Naive thymus-derived CD4-positive, alpha-beta T cell (primary cell): ENCODE results near the gene EXD3. TPM values are rescaled to one million over a fixed set of nuclear protein-coding genes. Genes with fewer than 3 reads are reported as not detected.
A peak's percentile ranks its signal among the peaks of the same experiment; 100 is the strongest.

ENCODE experiments used
- ATAC-seq: fragments of 150-1000 bp; cut with Tn5 transposase; 2 replicates; pipeline ENCODE4 v1.10.0; 2021; ENCODE audit warnings: mild to moderate bottlenecking, moderate library complexity
- CTCF ChIA-PET: fragments of 350-600 bp; sonication (Branson Sonifier 250); formaldehyde crosslinking; loops from one replicate; lab custom pipeline; 2021; ENCODE audit warnings: antibody characterized with exemption; lab: Charles Lee
- POLR2A ChIA-PET: fragments of 350-600 bp; sonication (Branson Sonifier 250); formaldehyde crosslinking; loops from one replicate; lab custom pipeline; 2021; ENCODE audit warnings: antibody characterized with exemption, inconsistent platforms; lab: Charles Lee
- DNase-seq, 9 donors: peaks; one replicate each; pipeline versions ENCODE4 v3.0.0 to v3.0.0-alpha.2; 2020 to 2022; ENCODE audit warnings: mixed read lengths in 1 of 9
- H3K27ac ChIP-seq: one replicate; pipeline ENCODE4 v1.7.0; 2013; ENCODE audit warnings: mild to moderate bottlenecking, low read depth, low read length, moderate library complexity
- H3K27me3 ChIP-seq, 2 donors: one replicate each; pipeline ENCODE4 v1.7.0; 2013; ENCODE audit warnings: low read length in 2 of 2, mild to moderate bottlenecking in 2 of 2, moderate library complexity in 2 of 2; ENCODE audit not compliant: control insufficient read depth in 2 of 2, insufficient read depth in 2 of 2
- H3K36me3 ChIP-seq, 3 experiments: 1 replicate in 2 of 3; 2 replicates in 1 of 3; pipeline ENCODE4 v1.7.0; 2013; ENCODE audit warnings: low read length in 3 of 3, mild to moderate bottlenecking in 3 of 3, moderate library complexity in 1 of 3; ENCODE audit not compliant: insufficient read depth in 3 of 3, control insufficient read depth in 2 of 3
- H3K4me1 ChIP-seq, 2 donors: one replicate each; pipeline ENCODE4 v1.7.0; 2013; ENCODE audit warnings: low read length in 2 of 2, mild to moderate bottlenecking in 2 of 2, moderate library complexity in 1 of 2; ENCODE audit not compliant: control insufficient read depth in 2 of 2, insufficient read depth in 2 of 2
- H3K4me3 ChIP-seq: 2 replicates; pipeline ENCODE4 v1.7.0; 2013; ENCODE audit warnings: mild to moderate bottlenecking, low read length
- H3K9me3 ChIP-seq, 3 experiments: 1 replicate in 2 of 3; 2 replicates in 1 of 3; pipeline ENCODE4 v1.7.0; 2013; ENCODE audit warnings: low read length in 3 of 3; ENCODE audit not compliant: control insufficient read depth in 2 of 3
- H3K27ac Mint-ChIP-seq, 9 donors: one replicate each; pipeline ENCODE4 v1.8.0; 2020 to 2022; ENCODE audit warnings: mixed read lengths in 9 of 9, mild to moderate bottlenecking in 8 of 9, moderate library complexity in 5 of 9, inconsistent platforms in 2 of 9
- H3K27me3 Mint-ChIP-seq, 5 donors: one replicate each; pipeline ENCODE4 v1.8.0; 2021 to 2022; ENCODE audit warnings: mixed read lengths in 5 of 5, mild to moderate bottlenecking in 1 of 5
- H3K36me3 Mint-ChIP-seq, 5 donors: one replicate each; pipeline ENCODE4 v1.8.0; 2020 to 2022; ENCODE audit warnings: mixed read lengths in 5 of 5, mild to moderate bottlenecking in 3 of 5, inconsistent platforms in 1 of 5
- H3K4me1 Mint-ChIP-seq, 7 donors: one replicate each; pipeline ENCODE4 v1.8.0; 2020 to 2022; ENCODE audit warnings: mixed read lengths in 7 of 7, mild to moderate bottlenecking in 3 of 7, inconsistent platforms in 1 of 7
- H3K4me3 Mint-ChIP-seq, 10 donors: one replicate each; pipeline ENCODE4 v1.8.0; 2020 to 2022; ENCODE audit warnings: mild to moderate bottlenecking in 10 of 10, mixed read lengths in 10 of 10, moderate library complexity in 6 of 10, inconsistent platforms in 2 of 10
- H3K9me3 Mint-ChIP-seq, 11 donors: one replicate each; pipeline ENCODE4 v1.8.0; 2020 to 2022; ENCODE audit warnings: mixed read lengths in 11 of 11, mild to moderate bottlenecking in 4 of 11, inconsistent platforms in 1 of 11, moderate library complexity in 1 of 11
- intact Hi-C, 2 donors: fragments of 100-400 bp; cut with micrococcal nuclease; formaldehyde crosslinking; loops; one replicate each; pipeline ENCODE4 v1.15.1; 2023
- polyA plus RNA-seq, 2 donors: library from polyadenylated mRNA; unstranded; fragments of 300-500 nt; fragmentation: Illumina TruSeq; gene quantifications; one replicate each; pipeline ENCODE4 v1.2.3, GENCODE V29; 2021
- total RNA-seq, 6 experiments: library from RNA in 5 of 6; stranded (reverse) in 5 of 6; gene quantifications; 1 replicate in 5 of 6; 2 replicates in 1 of 6; pipeline ENCODE4 v1.2.3 and lab custom pipeline; 2021 to 2026

The EXD3 gene
- total and polyA plus RNA-seq, 7 experiments from 2014 or later = 3.5 to 27.2 (median 23.4) TPM

- H3K4me3 ChIP-seq = no peak overlapping the region
- H3K27me3 Mint-ChIP-seq = peaks cover 0 to 3% (median 0%) of the 10 kb centered on the region in 5 donors
- no peaks in the 10 kb centered on the region for H3K36me3 ChIP-seq
- intact Hi-C loops = no loop called here
- H3K27ac ChIP-seq = no peak overlapping the region
- no peaks in the 10 kb centered on the region for H3K4me1 ChIP-seq
- H3K36me3 Mint-ChIP-seq = no peaks in the 10 kb centered on the region
- ChIA-PET POLR2A (no interaction called here), CTCF (no interaction called here)
- H3K4me3 Mint-ChIP-seq = peak overlapping the region in 1 of 10 donors; percentile 6
- H3K27ac Mint-ChIP-seq = no peak overlapping the region
- H3K4me1 Mint-ChIP-seq = peaks cover 0 to 2% (median 0%) of the 10 kb centered on the region in 7 donors
- no peaks in the 10 kb centered on the region for H3K27me3 ChIP-seq
- H3K9me3 Mint-ChIP-seq = no peaks in the 10 kb centered on the region
- no peaks in the 10 kb centered on the region for H3K9me3 ChIP-seq
- ATAC-seq (no peak), DNase-seq (no peak)
Measured at GRCh38 chr9:137313326-137313936, 109.5 kb downstream of the EXD3 start.

- H3K27me3 ChIP-seq = no peaks in the 10 kb centered on the region
- Mint-ChIP-seq H3K4me3 (no peak overlapping the region), H3K27ac (no peak overlapping the region), H3K9me3 (no peaks in the 10 kb centered on the region), H3K36me3 (no peaks in the 10 kb centered on the region), H3K27me3 (peaks cover 0 to 3% (median 0%) of the 10 kb centered on the region in 5 donors), H3K4me1 (peaks cover 0 to 2% (median 0%) of the 10 kb centered on the region in 7 donors)
- H3K4me1 ChIP-seq = no peaks in the 10 kb centered on the region
- ATAC-seq = no peak
- intact Hi-C loops = no loop called here
- no peaks in the 10 kb centered on the region for H3K36me3 ChIP-seq
- no peaks in the 10 kb centered on the region for H3K9me3 ChIP-seq
- POLR2A ChIA-PET = no interaction called here
- CTCF ChIA-PET = interaction anchor here (1.0 kb wide), 1 partner anchor 10 kb away, joined by 3 read pairs; the partner anchor contains the start of gene NRARP
- DNase-seq = no peak
- H3K27ac ChIP-seq = no peak overlapping the region
- H3K4me3 ChIP-seq = no peak overlapping the region
Measured at GRCh38 chr9:137312852-137313325, 110.1 kb downstream of the EXD3 start.

- DNase-seq = no peak
- H3K4me3 ChIP-seq = no peak overlapping the region
- Mint-ChIP-seq H3K36me3 (no peaks in the 10 kb centered on the region), H3K27ac (no peak overlapping the region), H3K9me3 (no peaks in the 10 kb centered on the region), H3K27me3 (peaks cover 0 to 3% (median 0%) of the 10 kb centered on the region in 5 donors), H3K4me1 (peaks cover 0 to 2% (median 0%) of the 10 kb centered on the region in 7 donors), H3K4me3 (no peak overlapping the region)
- no peaks in the 10 kb centered on the region for H3K27me3 ChIP-seq
- ATAC-seq = no peak
- intact Hi-C loops = no loop called here
- no peaks in the 10 kb centered on the region for H3K9me3 ChIP-seq
- no peaks in the 10 kb centered on the region for H3K36me3 ChIP-seq
- ChIA-PET POLR2A (no interaction called here), CTCF (interaction anchor here (1.0 kb wide), 1 partner anchor 10 kb away, joined by 3 read pairs; the partner anchor contains the start of gene NRARP)
- H3K4me1 ChIP-seq = no peaks in the 10 kb centered on the region
- H3K27ac ChIP-seq = no peak overlapping the region
Measured at GRCh38 chr9:137311986-137312851, 110.7 kb downstream of the EXD3 start.

- Histone ChIP-seq H3K27me3 (no peaks in the 10 kb centered on the region), H3K27ac (no peak overlapping the region), H3K9me3 (no peaks in the 10 kb centered on the region), H3K4me3 (no peak overlapping the region), H3K36me3 (no peaks in the 10 kb centered on the region), H3K4me1 (peaks cover 0 to 2% of the 10 kb centered on the region in 2 donors)
- H3K27ac Mint-ChIP-seq = no peak overlapping the region
- H3K36me3 Mint-ChIP-seq = no peaks in the 10 kb centered on the region
- H3K9me3 Mint-ChIP-seq = no peaks in the 10 kb centered on the region
- H3K4me1 Mint-ChIP-seq = peaks cover 0 to 4% (median 0%) of the 10 kb centered on the region in 7 donors
- POLR2A ChIA-PET = no interaction called here
- no peaks in the 10 kb centered on the region for H3K27me3 Mint-ChIP-seq
- H3K4me3 Mint-ChIP-seq = no peak overlapping the region
- intact Hi-C loops = no loop called here
- ATAC-seq (peak; percentile 18), DNase-seq (no peak)
- CTCF ChIA-PET = no interaction called here
Measured at GRCh38 chr9:137311171-137311985, 111.6 kb downstream of the EXD3 start.

GRCh38 chr9:137310189-137311052 is 112.5 kb downstream of the EXD3 start:
- H3K36me3 ChIP-seq = no peaks in the 10 kb centered on the region
- H3K36me3 Mint-ChIP-seq = no peaks in the 10 kb centered on the region
- ChIA-PET CTCF (interaction anchor here (0.9 kb wide), 1 partner anchor 98 kb away, joined by 3 read pairs; no protein-coding TSS in a partner anchor), POLR2A (no interaction called here)
- DNase-seq (no peak), ATAC-seq (no peak)
- H3K9me3 ChIP-seq = no peaks in the 10 kb centered on the region
- no peaks in the 10 kb centered on the region for H3K27me3 ChIP-seq
- no peaks in the 10 kb centered on the region for H3K27me3 Mint-ChIP-seq
- H3K4me1 Mint-ChIP-seq = peaks cover 0 to 6% (median 3%) of the 10 kb centered on the region in 7 donors
- peaks cover 0 to 11% of the 10 kb centered on the region in 2 donors for H3K4me1 ChIP-seq
- H3K4me3 Mint-ChIP-seq = no peak overlapping the region
- H3K4me3 ChIP-seq = no peak overlapping the region
- H3K27ac Mint-ChIP-seq = no peak overlapping the region
- intact Hi-C loops = no loop called here
- H3K9me3 Mint-ChIP-seq = no peaks in the 10 kb centered on the region
- no peak overlapping the region for H3K27ac ChIP-seq
